Effector memory CD4-positive, alpha-beta T cell (primary cell): ENCODE measurements around the gene KDM4C.

Experiments
- DNase-seq, 3 donors: peaks; one replicate each; pipeline ENCODE4 v3.0.0-alpha.2; 2020
- H3K27ac ChIP-seq: 2 replicates; pipeline ENCODE4 v1.7.0; 2013; ENCODE audit warnings: mild to moderate bottlenecking, low read length, moderate library complexity; ENCODE audit not compliant: insufficient read depth, poor library complexity, severe bottlenecking
- H3K27me3 ChIP-seq: replicated peaks from 2 replicates; pipeline ENCODE4 v1.7.0; 2013; ENCODE audit warnings: mild to moderate bottlenecking, low read length; ENCODE audit not compliant: insufficient read depth, control insufficient read depth, poor library complexity, severe bottlenecking
- H3K36me3 ChIP-seq: 2 replicates; pipeline ENCODE4 v1.7.0; 2013; ENCODE audit warnings: mild to moderate bottlenecking, low read length, moderate library complexity; ENCODE audit not compliant: control insufficient read depth, insufficient read depth
- H3K4me1 ChIP-seq: 2 replicates; pipeline ENCODE4 v1.7.0; 2013; ENCODE audit warnings: low read length, mild to moderate bottlenecking; ENCODE audit not compliant: control insufficient read depth, insufficient read depth, poor library complexity, severe bottlenecking
- H3K4me3 ChIP-seq: 2 replicates; pipeline ENCODE4 v1.7.0; 2013; ENCODE audit warnings: low read length, low read depth, mild to moderate bottlenecking; ENCODE audit not compliant: insufficient read depth, poor library complexity, severe bottlenecking
- H3K9me3 ChIP-seq: 2 replicates; pipeline ENCODE4 v1.7.0; 2013; ENCODE audit warnings: mild to moderate bottlenecking, low read length, moderate library complexity; ENCODE audit not compliant: control insufficient read depth

Gene KDM4C

DNA sequence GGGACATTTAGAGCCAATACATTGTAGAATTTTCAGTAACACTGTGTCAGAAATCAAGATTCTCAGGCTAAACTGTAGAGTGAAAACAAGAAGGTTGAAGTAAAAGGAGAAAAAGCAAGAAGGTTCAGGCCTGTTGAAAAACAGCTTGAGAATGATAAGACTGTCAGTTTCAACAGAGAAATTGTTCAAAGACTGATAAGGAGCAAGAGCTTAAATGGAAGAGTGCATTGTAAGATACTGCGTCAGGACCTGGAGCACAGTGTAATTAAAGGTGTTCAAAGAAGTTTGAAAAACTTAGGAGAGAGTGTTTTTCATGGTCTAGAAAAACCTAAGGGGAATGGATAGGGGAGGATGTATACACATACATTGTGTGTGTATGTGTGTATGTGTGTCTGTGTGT, 408.3 kb downstream of the KDM4C start:
- no peaks in the 10 kb centered on the region for H3K27me3 ChIP-seq
- H3K4me1 ChIP-seq, result no peaks in the 10 kb centered on the region
- no peak overlapping the region for H3K27ac ChIP-seq
- no peak overlapping the region for H3K4me3 ChIP-seq
- H3K36me3 ChIP-seq, result peaks cover 26% of the 10 kb centered on the region
- DNase-seq, result no peak
- no peaks in the 10 kb centered on the region for H3K9me3 ChIP-seq

- no peaks in the 10 kb centered on the region for H3K27me3 ChIP-seq
- no peak for DNase-seq
- no peak overlapping the region for H3K4me3 ChIP-seq
- H3K9me3 ChIP-seq, result no peaks in the 10 kb centered on the region
- H3K4me1 ChIP-seq, result no peaks in the 10 kb centered on the region
- peaks cover 35% of the 10 kb centered on the region for H3K36me3 ChIP-seq
- H3K27ac ChIP-seq, result no peak overlapping the region
Observed at GRCh38 chr9:7169717-7170389, 412.1 kb downstream of the KDM4C start.

GRCh38 chr9:7171396-7172153, 413.8 kb downstream of the KDM4C start:
- peaks cover 35% of the 10 kb centered on the region for H3K36me3 ChIP-seq
- no peak overlapping the region for H3K27ac ChIP-seq
- no peak for DNase-seq
- no peaks in the 10 kb centered on the region for H3K9me3 ChIP-seq
- no peaks in the 10 kb centered on the region for H3K27me3 ChIP-seq
- no peaks in the 10 kb centered on the region for H3K4me1 ChIP-seq
- no peak overlapping the region for H3K4me3 ChIP-seq

DNA sequence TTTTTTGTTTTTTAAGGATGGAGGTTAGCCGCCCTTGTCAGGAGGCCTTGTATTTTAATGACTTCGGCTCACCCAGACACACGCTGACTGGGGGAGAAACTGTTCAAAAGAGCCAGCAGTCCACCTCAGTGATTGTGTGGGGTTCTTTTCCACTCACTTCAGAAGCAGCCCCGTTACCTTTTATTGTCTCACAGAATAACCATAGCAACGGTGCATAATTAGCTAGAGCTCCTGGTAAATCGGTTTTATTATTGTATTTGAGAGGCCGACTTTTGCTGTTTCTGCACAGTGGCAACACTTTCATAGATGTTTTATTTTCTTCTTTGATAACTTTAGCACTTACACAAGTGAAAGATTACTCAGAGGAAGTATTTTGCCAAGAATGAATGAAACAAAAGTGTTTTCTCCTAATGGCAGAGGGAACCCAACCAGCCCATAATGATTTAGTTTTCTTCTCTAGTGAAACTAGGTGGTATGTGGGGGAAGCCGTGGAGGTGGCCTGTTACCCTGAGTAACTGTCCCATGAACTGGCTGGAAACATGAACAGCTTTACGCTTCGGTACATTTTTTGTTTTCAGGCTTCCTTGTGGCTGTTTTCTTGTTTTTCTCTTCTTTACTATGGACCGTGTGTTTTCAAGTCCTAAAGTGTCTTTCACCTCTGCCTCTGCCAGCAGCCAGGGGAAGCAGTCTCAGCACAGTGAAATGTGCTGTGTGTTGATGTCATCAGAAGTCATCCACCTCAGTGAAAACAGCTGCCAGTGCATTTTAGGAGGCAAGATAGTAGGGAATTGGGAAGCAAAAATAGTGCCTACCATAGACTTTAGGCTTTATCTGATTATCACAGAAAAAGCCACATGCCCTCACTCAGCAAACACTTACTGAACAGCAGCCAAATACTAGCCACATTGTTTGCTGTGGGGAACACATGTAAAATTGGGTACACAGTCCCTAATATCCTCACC, 414.7 kb downstream of the KDM4C start:
- H3K9me3 ChIP-seq, result no peaks in the 10 kb centered on the region
- H3K4me1 ChIP-seq, result no peaks in the 10 kb centered on the region
- peaks cover 36% of the 10 kb centered on the region for H3K36me3 ChIP-seq
- DNase-seq, result no peak
- no peak overlapping the region for H3K27ac ChIP-seq
- H3K4me3 ChIP-seq, result no peak overlapping the region
- no peaks in the 10 kb centered on the region for H3K27me3 ChIP-seq

DNA sequence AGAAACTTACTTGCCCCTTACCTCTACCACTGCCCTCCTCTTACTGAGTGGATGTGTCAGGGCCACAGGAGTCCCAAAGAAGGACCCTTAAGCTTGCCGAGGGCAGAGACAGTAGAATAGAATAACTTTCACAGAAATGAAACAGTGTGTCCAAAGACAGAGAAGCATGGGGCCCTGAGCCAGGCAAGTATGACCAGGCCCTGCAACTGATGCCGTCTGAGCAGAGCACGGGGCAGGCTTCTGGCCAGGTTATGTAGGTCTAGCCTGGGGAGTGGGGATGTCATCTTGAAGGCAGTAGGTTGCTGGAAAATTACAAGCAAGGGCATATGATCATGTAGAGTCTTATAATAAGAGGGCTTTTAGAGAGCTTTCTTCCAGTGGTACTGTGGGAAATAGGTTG, 415.4 kb downstream of the KDM4C start:
- H3K4me1 ChIP-seq, result no peaks in the 10 kb centered on the region
- DNase-seq, result no peak
- H3K4me3 ChIP-seq, result no peak overlapping the region
- peaks cover 36% of the 10 kb centered on the region for H3K36me3 ChIP-seq
- H3K27me3 ChIP-seq, result no peaks in the 10 kb centered on the region
- H3K27ac ChIP-seq, result no peak overlapping the region
- no peaks in the 10 kb centered on the region for H3K9me3 ChIP-seq

- Histone ChIP-seq H3K9me3 (no peaks in the 10 kb centered on the region), H3K27me3 (no peaks in the 10 kb centered on the region), H3K4me3 (no peak overlapping the region), H3K4me1 (no peaks in the 10 kb centered on the region), H3K27ac (no peak overlapping the region), H3K36me3 (peaks cover 36% of the 10 kb centered on the region)
- DNase-seq, result no peak
Observed at GRCh38 chr9:7174301-7174700, 416.5 kb downstream of the KDM4C start.

- H3K27ac ChIP-seq, result no peak overlapping the region
- no peaks in the 10 kb centered on the region for H3K9me3 ChIP-seq
- H3K36me3 ChIP-seq, result peaks cover 32% of the 10 kb centered on the region
- H3K4me1 ChIP-seq, result no peaks in the 10 kb centered on the region
- DNase-seq, result no peak
- H3K27me3 ChIP-seq, result no peaks in the 10 kb centered on the region
- no peak overlapping the region for H3K4me3 ChIP-seq
Observed at GRCh38 chr9:7174884-7175283, 417.1 kb downstream of the KDM4C start.

DNA sequence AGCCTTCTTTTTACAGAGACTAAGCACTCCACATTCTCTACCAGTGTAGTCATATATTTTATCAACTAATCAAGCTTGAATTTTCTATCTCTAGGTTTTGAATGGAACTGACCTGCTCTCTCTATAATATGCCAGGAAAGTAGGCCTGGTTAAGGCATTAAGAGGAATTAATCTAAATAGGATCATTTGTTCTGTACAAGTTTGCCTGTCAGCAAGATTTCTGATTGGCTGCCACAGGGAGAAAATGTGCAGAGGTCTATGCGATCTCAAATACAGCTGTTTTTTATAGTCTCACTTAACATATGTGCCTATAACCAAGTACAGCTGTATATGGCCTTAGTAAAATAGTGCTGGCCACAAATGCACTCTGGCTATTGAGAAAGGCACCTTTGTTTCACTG, 418.8 kb downstream of the KDM4C start:
- peaks cover 22% of the 10 kb centered on the region for H3K36me3 ChIP-seq
- H3K27ac ChIP-seq, result no peak overlapping the region
- H3K27me3 ChIP-seq, result no peaks in the 10 kb centered on the region
- DNase-seq, result no peak
- no peak overlapping the region for H3K4me3 ChIP-seq
- no peaks in the 10 kb centered on the region for H3K4me1 ChIP-seq
- no peaks in the 10 kb centered on the region for H3K9me3 ChIP-seq

DNA sequence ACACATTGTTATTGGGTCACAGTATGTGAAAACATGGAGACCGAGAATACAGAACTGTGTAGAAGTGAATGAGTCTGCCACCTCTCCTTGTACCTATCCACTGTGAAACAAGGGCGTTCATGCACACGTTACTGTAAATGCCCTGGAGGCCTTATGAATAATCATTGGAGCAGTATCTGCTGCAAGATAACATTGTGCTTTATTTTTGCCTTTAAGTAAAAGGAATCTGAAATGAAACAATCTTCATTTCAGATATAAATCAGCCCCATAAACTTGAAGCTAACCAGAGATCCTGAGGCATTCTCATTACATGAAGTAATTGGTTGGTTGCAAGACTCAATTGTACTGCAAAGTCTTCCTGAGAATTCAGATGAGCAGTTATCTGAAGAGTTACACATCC, 419.6 kb downstream of the KDM4C start:
- no peaks in the 10 kb centered on the region for H3K4me1 ChIP-seq
- DNase-seq, result no peak
- no peak overlapping the region for H3K4me3 ChIP-seq
- no peaks in the 10 kb centered on the region for H3K27me3 ChIP-seq
- peaks cover 22% of the 10 kb centered on the region for H3K36me3 ChIP-seq
- H3K9me3 ChIP-seq, result no peaks in the 10 kb centered on the region
- no peak overlapping the region for H3K27ac ChIP-seq
